Measurements from ENCODE around the gene RNF207. TPM values are rescaled to one million over a fixed set of nuclear protein-coding genes. Genes with fewer than 3 reads are reported as not detected.

Gene RNF207
- polyA plus RNA-seq, 1 donor from 2014 or later, result 3.5 TPM

DNA sequence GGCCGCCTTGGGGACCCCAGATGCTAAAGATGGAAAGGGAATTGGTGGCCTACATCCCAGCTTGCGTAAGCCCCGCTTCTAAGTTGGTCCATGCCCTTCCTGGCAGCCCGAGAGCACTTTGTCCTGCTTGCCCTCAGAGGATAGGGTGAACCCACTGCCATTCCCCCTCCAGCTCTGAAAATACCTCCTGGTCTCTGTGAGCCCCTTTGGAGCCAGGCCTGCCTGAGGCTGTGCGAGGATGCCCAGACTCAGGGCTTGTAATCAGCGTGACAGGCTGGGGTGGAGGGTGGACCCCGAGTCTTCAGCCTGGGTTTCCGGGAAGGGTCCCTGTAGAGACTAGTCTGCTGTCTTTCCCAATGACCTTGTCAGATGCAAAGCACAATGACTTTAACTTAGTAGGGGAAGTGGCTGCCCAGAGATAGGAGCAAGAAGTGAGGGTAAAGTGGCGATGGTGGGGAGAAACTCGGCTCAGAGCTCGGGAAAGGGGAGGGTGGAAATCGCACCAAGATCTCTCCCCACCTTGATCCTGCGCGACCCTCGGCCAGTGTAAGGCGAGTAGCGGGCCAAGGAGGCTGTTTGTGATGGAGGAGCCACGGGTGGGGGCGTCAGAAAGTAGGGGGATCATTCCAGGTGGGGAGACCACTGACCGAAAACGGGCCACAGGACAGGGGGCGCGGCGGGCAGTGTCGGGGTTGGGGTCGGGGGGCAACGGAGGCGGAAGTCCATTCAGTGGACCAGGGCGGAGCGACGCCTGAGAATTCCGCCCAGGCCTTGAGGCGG is 35.4 kb downstream of the RNF207 start:
- H3K27me3 ChIP-seq (ENCODE audit: insufficient read depth, low read depth, low read length), result peaks cover 63% of the 10 kb centered on the region
- H3K27ac ChIP-seq (ENCODE audit: low read length), result no peak overlapping the region
- no peaks in the 10 kb centered on the region for H3K36me3 ChIP-seq (ENCODE audit: insufficient read depth, low read length)
- H4K20me1 ChIP-seq (ENCODE audit: insufficient read depth), result no peaks in the 10 kb centered on the region
- peak overlapping the region; percentile 49 for H3K4me3 ChIP-seq (ENCODE audit: low read length)
- H3K9ac ChIP-seq (ENCODE audit: low read length), result peak overlapping the region; percentile 5
- no peaks in the 10 kb centered on the region for H3K9me2 ChIP-seq (ENCODE audit: insufficient read depth, low read length)
- H3K4me2 ChIP-seq (ENCODE audit: low read length), result no peak overlapping the region
- TF ChIP-seq, protein P1, sequence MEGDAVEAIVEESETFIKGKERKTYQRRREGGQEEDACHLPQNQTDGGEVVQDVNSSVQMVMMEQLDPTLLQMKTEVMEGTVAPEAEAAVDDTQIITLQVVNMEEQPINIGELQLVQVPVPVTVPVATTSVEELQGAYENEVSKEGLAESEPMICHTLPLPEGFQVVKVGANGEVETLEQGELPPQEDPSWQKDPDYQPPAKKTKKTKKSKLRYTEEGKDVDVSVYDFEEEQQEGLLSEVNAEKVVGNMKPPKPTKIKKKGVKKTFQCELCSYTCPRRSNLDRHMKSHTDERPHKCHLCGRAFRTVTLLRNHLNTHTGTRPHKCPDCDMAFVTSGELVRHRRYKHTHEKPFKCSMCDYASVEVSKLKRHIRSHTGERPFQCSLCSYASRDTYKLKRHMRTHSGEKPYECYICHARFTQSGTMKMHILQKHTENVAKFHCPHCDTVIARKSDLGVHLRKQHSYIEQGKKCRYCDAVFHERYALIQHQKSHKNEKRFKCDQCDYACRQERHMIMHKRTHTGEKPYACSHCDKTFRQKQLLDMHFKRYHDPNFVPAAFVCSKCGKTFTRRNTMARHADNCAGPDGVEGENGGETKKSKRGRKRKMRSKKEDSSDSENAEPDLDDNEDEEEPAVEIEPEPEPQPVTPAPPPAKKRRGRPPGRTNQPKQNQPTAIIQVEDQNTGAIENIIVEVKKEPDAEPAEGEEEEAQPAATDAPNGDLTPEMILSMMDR (IDR thresholded peaks at IDR 0.05; ENCODE audit: poor library complexity, severe bottlenecking), result no peak
- no peak for TF ChIP-seq SMC3 (conservative IDR thresholded peaks at IDR 0.05; ENCODE audit: poor library complexity)
- H3F3A ChIP-seq (ENCODE audit: insufficient read depth, low read length, poor library complexity, severe bottlenecking), result no peaks in the 10 kb centered on the region
- no peaks in the 10 kb centered on the region for H3K79me2 ChIP-seq (replicated peaks; ENCODE audit: insufficient read depth, low read length)
- no peak overlapping the region for H2AFZ ChIP-seq (ENCODE audit: low read depth, low read length)
- H3K9me3 ChIP-seq (ENCODE audit: low read length), result no peaks in the 10 kb centered on the region

DNA sequence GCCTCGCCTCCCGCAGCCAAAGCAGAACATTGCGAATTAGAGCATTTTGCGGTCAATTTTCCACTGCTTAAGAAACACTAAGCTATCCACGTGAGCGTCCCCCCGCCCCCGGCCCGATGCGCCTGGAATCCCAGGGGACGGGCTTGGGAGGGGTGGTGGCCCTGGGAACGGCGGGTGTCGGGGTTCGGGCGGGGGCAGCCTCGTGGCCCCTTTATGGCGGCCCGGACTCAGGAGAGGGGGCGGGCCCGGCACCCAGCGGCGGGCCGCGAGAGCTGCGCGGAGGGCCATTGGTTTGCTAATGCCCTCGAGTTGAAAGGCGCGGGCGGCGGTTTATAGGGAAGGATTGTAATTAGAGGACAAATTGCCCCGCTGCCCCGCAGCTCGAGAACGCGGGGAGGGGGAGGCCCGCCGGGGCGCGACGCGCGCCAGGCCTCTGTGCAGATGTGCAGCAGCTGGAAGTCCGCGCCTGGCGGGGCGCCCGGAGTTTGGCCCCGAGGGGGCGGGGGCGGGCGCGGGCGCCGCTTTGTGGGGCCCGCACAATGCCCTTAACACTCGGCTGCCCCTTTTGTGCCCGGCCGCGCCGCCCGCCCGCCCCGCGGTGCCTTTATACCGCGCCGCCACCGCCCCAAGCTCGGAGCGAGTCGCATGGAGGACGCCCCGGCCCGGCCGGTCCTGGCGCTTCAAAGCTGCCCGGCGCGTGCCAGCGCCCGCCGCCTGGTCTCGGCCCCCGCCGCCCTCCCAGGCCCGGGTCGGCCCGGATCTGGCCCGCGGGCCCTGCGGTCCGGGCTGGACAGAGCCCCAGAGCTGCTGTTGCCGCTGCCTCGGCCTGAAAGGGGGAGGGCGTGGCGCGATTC is 36.2 kb downstream of the RNF207 start:
- Histone ChIP-seq H3K27me3 (ENCODE audit: insufficient read depth, low read depth, low read length) (peaks cover 63% of the 10 kb centered on the region), H3K9ac (ENCODE audit: low read length) (peak overlapping the region; percentile 5), H3K36me3 (ENCODE audit: insufficient read depth, low read length) (no peaks in the 10 kb centered on the region), H3K79me2 (replicated peaks; ENCODE audit: insufficient read depth, low read length) (no peaks in the 10 kb centered on the region), H3K4me2 (ENCODE audit: low read length) (no peak overlapping the region), H3K9me2 (ENCODE audit: insufficient read depth, low read length) (no peaks in the 10 kb centered on the region), H3K9me3 (ENCODE audit: low read length) (no peaks in the 10 kb centered on the region), H3K27ac (ENCODE audit: low read length) (no peak overlapping the region), H3K4me3 (ENCODE audit: low read length) (peak overlapping the region; percentile 49), H2AFZ (ENCODE audit: low read depth, low read length) (no peak overlapping the region), H3F3A (ENCODE audit: insufficient read depth, low read length, poor library complexity, severe bottlenecking) (no peaks in the 10 kb centered on the region), H4K20me1 (ENCODE audit: insufficient read depth) (no peaks in the 10 kb centered on the region)
- no peak for TF ChIP-seq TAF1 (IDR thresholded peaks at IDR 0.05; ENCODE audit: low read depth)
- peak; percentile 66 for TF ChIP-seq EZH2 (IDR thresholded peaks at IDR 0.05; ENCODE audit: borderline replicate concordance, insufficient read depth, low read length, poor library complexity, severe bottlenecking)

DNA sequence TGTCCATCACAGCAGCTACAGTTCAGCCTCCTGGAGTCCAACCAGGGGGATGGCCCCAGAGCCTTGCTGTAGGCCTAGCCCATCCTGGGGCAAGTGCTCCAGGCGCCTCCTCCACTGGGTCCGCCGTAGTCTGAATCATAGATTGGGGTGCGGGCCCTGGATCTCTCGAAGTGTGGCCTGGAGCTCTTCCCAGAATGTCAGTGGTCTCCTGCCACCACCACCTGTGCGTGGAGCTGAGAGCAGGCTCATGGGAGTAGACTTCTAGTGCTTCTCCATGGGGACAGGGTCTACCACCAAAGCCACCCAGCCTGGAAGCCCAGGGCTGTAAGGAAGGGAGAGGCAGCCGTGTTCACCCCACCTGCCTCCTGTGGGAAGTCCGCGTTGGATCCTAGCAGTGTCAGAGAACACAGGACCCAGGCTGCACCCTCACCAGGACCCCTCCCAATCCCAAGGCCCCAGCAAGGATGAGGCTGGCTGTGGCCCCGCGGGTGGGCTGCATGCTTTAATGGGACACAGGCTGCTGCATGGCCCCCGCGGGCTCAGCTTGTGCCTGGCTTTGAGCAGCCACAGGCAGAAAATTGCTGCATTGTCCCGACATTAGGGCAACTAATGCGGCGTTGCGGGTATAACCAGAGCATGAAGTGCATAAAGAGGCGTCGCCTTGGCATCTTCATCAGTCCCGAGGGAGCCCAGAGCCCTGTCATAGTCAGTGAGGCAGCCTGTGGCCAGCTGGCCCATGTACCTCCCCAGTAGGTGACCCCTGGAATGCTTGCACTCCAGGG is 37.3 kb downstream of the RNF207 start:
- H2AFZ ChIP-seq (ENCODE audit: low read depth, low read length), result no peak overlapping the region
- no peak overlapping the region for H3K9ac ChIP-seq (ENCODE audit: low read length)
- no peak overlapping the region for H3K4me3 ChIP-seq (ENCODE audit: low read length)
- H3F3A ChIP-seq (ENCODE audit: insufficient read depth, low read length, poor library complexity, severe bottlenecking), result no peaks in the 10 kb centered on the region
- H3K27ac ChIP-seq (ENCODE audit: low read length), result no peak overlapping the region
- H3K4me2 ChIP-seq (ENCODE audit: low read length), result no peak overlapping the region
- TF ChIP-seq MXI1 (conservative IDR thresholded peaks at IDR 0.05; ENCODE audit: poor library complexity, severe bottlenecking) (no peak), POLR2AphosphoS5 (IDR thresholded peaks at IDR 0.05) (no peak), SMC3 (conservative IDR thresholded peaks at IDR 0.05; ENCODE audit: poor library complexity) (no peak), RAD21 (conservative IDR thresholded peaks at IDR 0.05) (no peak), EP300 (conservative IDR thresholded peaks at IDR 0.05; ENCODE audit: poor library complexity, severe bottlenecking) (no peak), EZH2 (IDR thresholded peaks at IDR 0.05; ENCODE audit: borderline replicate concordance, insufficient read depth, low read length, poor library complexity, severe bottlenecking) (no peak), TAF1 (IDR thresholded peaks at IDR 0.05; ENCODE audit: low read depth) (no peak)
- TF ChIP-seq, protein P2, sequence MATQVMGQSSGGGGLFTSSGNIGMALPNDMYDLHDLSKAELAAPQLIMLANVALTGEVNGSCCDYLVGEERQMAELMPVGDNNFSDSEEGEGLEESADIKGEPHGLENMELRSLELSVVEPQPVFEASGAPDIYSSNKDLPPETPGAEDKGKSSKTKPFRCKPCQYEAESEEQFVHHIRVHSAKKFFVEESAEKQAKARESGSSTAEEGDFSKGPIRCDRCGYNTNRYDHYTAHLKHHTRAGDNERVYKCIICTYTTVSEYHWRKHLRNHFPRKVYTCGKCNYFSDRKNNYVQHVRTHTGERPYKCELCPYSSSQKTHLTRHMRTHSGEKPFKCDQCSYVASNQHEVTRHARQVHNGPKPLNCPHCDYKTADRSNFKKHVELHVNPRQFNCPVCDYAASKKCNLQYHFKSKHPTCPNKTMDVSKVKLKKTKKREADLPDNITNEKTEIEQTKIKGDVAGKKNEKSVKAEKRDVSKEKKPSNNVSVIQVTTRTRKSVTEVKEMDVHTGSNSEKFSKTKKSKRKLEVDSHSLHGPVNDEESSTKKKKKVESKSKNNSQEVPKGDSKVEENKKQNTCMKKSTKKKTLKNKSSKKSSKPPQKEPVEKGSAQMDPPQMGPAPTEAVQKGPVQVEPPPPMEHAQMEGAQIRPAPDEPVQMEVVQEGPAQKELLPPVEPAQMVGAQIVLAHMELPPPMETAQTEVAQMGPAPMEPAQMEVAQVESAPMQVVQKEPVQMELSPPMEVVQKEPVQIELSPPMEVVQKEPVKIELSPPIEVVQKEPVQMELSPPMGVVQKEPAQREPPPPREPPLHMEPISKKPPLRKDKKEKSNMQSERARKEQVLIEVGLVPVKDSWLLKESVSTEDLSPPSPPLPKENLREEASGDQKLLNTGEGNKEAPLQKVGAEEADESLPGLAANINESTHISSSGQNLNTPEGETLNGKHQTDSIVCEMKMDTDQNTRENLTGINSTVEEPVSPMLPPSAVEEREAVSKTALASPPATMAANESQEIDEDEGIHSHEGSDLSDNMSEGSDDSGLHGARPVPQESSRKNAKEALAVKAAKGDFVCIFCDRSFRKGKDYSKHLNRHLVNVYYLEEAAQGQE (IDR thresholded peaks at IDR 0.05; ENCODE audit: borderline replicate concordance), result no peak
- TF ChIP-seq, protein P1 (IDR thresholded peaks at IDR 0.05; ENCODE audit: poor library complexity, severe bottlenecking), result no peak
- H3K27me3 ChIP-seq (ENCODE audit: insufficient read depth, low read depth, low read length), result peaks cover 63% of the 10 kb centered on the region
- H4K20me1 ChIP-seq (ENCODE audit: insufficient read depth), result no peaks in the 10 kb centered on the region
- no peaks in the 10 kb centered on the region for H3K9me3 ChIP-seq (ENCODE audit: low read length)
- no peaks in the 10 kb centered on the region for H3K79me2 ChIP-seq (replicated peaks; ENCODE audit: insufficient read depth, low read length)
- H3K36me3 ChIP-seq (ENCODE audit: insufficient read depth, low read length), result no peaks in the 10 kb centered on the region
- no peaks in the 10 kb centered on the region for H3K9me2 ChIP-seq (ENCODE audit: insufficient read depth, low read length)
